Urothelium cell line (cell line): ENCODE data around the gene FUT6.

Experiments
- DNase-seq: peaks from one replicate; pipeline ENCODE4 v3.0.0; 2011; ENCODE audit warnings: low spot score, mixed read lengths
- FAIRE-seq: peaks from 2 replicates; lab custom pipeline; 2011; peaks lifted over from hg19 to GRCh38; lab: Jason Lieb, UNC

The FUT6 gene

GRCh38 chr19:5806905-5807304 is 32.6 kb downstream of the FUT6 start:
- no peak for DNase-seq
- no peak for FAIRE-seq

- FAIRE-seq: no peak
- no peak for DNase-seq
Measured at GRCh38 chr19:5806133-5806489, 33.4 kb downstream of the FUT6 start.

- FAIRE-seq (no peak), DNase-seq (peak; percentile 76)
Measured at GRCh38 chr19:5805462-5806132, 33.9 kb downstream of the FUT6 start.

GRCh38 chr19:5804516-5805461 is 34.7 kb downstream of the FUT6 start, which contains the start of gene NRTN:
Gene NRTN, plus strand, starts transcription at chr19:5805067. Its CDS starts 19,099 bp downstream, at chr19:5824166.
- FAIRE-seq (no peak), DNase-seq (peak; percentile 80)

- FAIRE-seq (no peak), DNase-seq (peak; percentile 93)
Measured at GRCh38 chr19:5803752-5804515, 35.6 kb downstream of the FUT6 start.

GRCh38 chr19:5803441-5803751 is 36.1 kb downstream of the FUT6 start:
- FAIRE-seq (no peak), DNase-seq (no peak)

GRCh38 chr19:5801796-5802619 is 37.5 kb downstream of the FUT6 start:
- no peak for DNase-seq
- FAIRE-seq: no peak

- no peak for DNase-seq
- no peak for FAIRE-seq
Measured at GRCh38 chr19:5800361-5801270, 38.9 kb downstream of the FUT6 start.

- DNase-seq (no peak), FAIRE-seq (no peak)
Measured at GRCh38 chr19:5799247-5800241, 40.0 kb downstream of the FUT6 start.

GRCh38 chr19:5798244-5798643 is 41.3 kb downstream of the FUT6 start:
- FAIRE-seq (no peak), DNase-seq (no peak)

- FAIRE-seq (no peak), DNase-seq (no peak)
Measured at GRCh38 chr19:5795382-5795919, 44.1 kb downstream of the FUT6 start.

GRCh38 chr19:5793188-5793587 is 46.3 kb downstream of the FUT6 start:
- FAIRE-seq: no peak
- no peak for DNase-seq

- DNase-seq (no peak), FAIRE-seq (no peak)
Measured at GRCh38 chr19:5792224-5792623, 47.3 kb downstream of the FUT6 start.

GRCh38 chr19:5790559-5791520 is 48.7 kb downstream of the FUT6 start, which contains the start of gene DUS3L:
Gene DUS3L, minus strand, starts transcription at chr19:5791163. Its CDS starts 22 bp downstream, at chr19:5791141.
- FAIRE-seq (peak; percentile 98), DNase-seq (peak; percentile 95)

GRCh38 chr19:5789886-5790558 is 49.5 kb downstream of the FUT6 start:
- DNase-seq: no peak
- FAIRE-seq: no peak

GRCh38 chr19:5789351-5789761 is 50.1 kb downstream of the FUT6 start:
- DNase-seq (no peak), FAIRE-seq (no peak)
